Testis (tissue), 3 donors: ENCODE data around the gene HES4. TPM values are rescaled to one million over a fixed set of nuclear protein-coding genes. Genes with fewer than 3 reads are reported as not detected.

Experiments
- DNase-seq: peaks from one replicate; pipeline ENCODE4 v3.0.0-alpha.2; 2019
- H3K27ac ChIP-seq, 2 donors: fragments of 200-600 bp; sonication (generic); one replicate each; pipeline ENCODE4 v1.5.1; 2019
- H3K27me3 ChIP-seq: fragments of 200-600 bp; sonication (generic); one replicate; pipeline ENCODE4 v1.5.1; 2019
- H3K36me3 ChIP-seq: fragments of 200-600 bp; sonication (generic); one replicate; pipeline ENCODE4 v1.5.1; 2017; ENCODE audit warnings: low read depth; ENCODE audit errors: missing control alignments
- H3K4me1 ChIP-seq: fragments of 200-600 bp; sonication (generic); one replicate; pipeline ENCODE4 v1.5.1; 2019
- H3K4me3 ChIP-seq, 2 donors: fragments of 200-600 bp; sonication (generic); one replicate each; pipeline ENCODE4 v1.5.1; 2017 to 2019
- H3K9me3 ChIP-seq: fragments of 200-600 bp; sonication (generic); one replicate; pipeline ENCODE4 v1.5.1; 2017
- CTCF ChIP-seq, 3 experiments: fragments of 450-650 bp in 2 of 3; fragments of 200-600 bp in 1 of 3; sonication (generic) in 1 of 3; IDR thresholded peaks; one replicate each; pipeline ENCODE4 v1.5.1; 2016 to 2019; ENCODE audit warnings: antibody characterized with exemption in 3 of 3, mild to moderate bottlenecking in 2 of 3, moderate library complexity in 1 of 3
- POLR2A ChIP-seq: fragments of 450-650 bp; IDR thresholded peaks from one replicate; pipeline ENCODE4 v1.6.1; 2017; ENCODE audit warnings: antibody characterized with exemption, mild to moderate bottlenecking, moderate library complexity
- WGBS, 2 donors: methylation state at CpG; one replicate each; pipeline ENCODE4 v1.1.5; 2018; 5-methylcytosine and 5-hydroxymethylcytosine counted together
- intact Hi-C: fragments of 100-400 bp; cut with DNase I; formaldehyde crosslinking; loops from one replicate; pipeline ENCODE4 v1.15.1; 2023; ENCODE audit warnings: low total_unique reads
- polyA plus RNA-seq: library from polyadenylated mRNA; stranded (reverse); fragments of 350-450 nt; fragmentation: Illumina TruSeq; extraction: RNeasy Lipid Tissue Mini Kit (QIAGEN cat#74804); gene quantifications from one replicate; pipeline ENCODE4 v1.2.3, GENCODE V29; 2014; ENCODE audit warnings: low read depth, low replicate concordance; ENCODE audit not compliant: insufficient read depth
- total RNA-seq, 2 donors: library from RNA; depleted of rRNA; stranded (reverse); fragments of >200 nt; gene quantifications; one replicate each; pipeline ENCODE4 v1.2.3, GENCODE V29; 2016

HES4 gene
- total and polyA plus RNA-seq, 3 donors from 2014 or later = 2.3 to 27.5 (median 26.4) TPM

- peaks cover 13% of the 10 kb centered on the region for H3K4me1 ChIP-seq
- intact Hi-C loops = no loop called here
- no peaks in the 10 kb centered on the region for H3K27me3 ChIP-seq
- no peak overlapping the region for H3K27ac ChIP-seq
- DNase-seq = no peak
- 86 to 96% methylated on average over 10 to 13 of the region's 13 CpGs for WGBS, 2 donors
- TF ChIP-seq CTCF (IDR thresholded peaks at IDR 0.05) (no peak), POLR2A (no peak)
- H3K9me3 ChIP-seq = no peaks in the 10 kb centered on the region
- H3K36me3 ChIP-seq = no peaks in the 10 kb centered on the region
- no peak overlapping the region for H3K4me3 ChIP-seq
Observed at GRCh38 chr1:954927-955326, 45.0 kb downstream of the HES4 start.

- no peak overlapping the region for H3K4me3 ChIP-seq
- H3K4me1 ChIP-seq = peaks cover 13% of the 10 kb centered on the region
- no peaks in the 10 kb centered on the region for H3K9me3 ChIP-seq
- H3K36me3 ChIP-seq = no peaks in the 10 kb centered on the region
- TF ChIP-seq CTCF (IDR thresholded peaks at IDR 0.05) = no peak
- TF ChIP-seq POLR2A = no peak
- intact Hi-C loops = no loop called here
- no peak for DNase-seq
- no peaks in the 10 kb centered on the region for H3K27me3 ChIP-seq
- H3K27ac ChIP-seq = no peak overlapping the region
- 93 to 94% methylated on average over 14 to 31 of the region's 32 CpGs for WGBS, 2 donors
Observed at GRCh38 chr1:953524-954320, 46.2 kb downstream of the HES4 start.

GRCh38 chr1:952603-953002 is 47.3 kb downstream of the HES4 start:
- Histone ChIP-seq H3K27me3 (no peaks in the 10 kb centered on the region), H3K27ac (no peak overlapping the region), H3K9me3 (no peaks in the 10 kb centered on the region), H3K4me3 (no peak overlapping the region), H3K36me3 (no peaks in the 10 kb centered on the region), H3K4me1 (peaks cover 4% of the 10 kb centered on the region)
- no peak for TF ChIP-seq CTCF (IDR thresholded peaks at IDR 0.05)
- TF ChIP-seq POLR2A = no peak
- intact Hi-C loops = no loop called here
- 80 to 90% methylated on average over 2 to 7 of the region's 7 CpGs for WGBS, 2 donors
- DNase-seq = no peak

GRCh38 chr1:952201-952600 is 47.7 kb downstream of the HES4 start:
- no peaks in the 10 kb centered on the region for H3K4me1 ChIP-seq
- H3K27ac ChIP-seq = no peak overlapping the region
- H3K36me3 ChIP-seq = no peaks in the 10 kb centered on the region
- intact Hi-C loops = no loop called here
- no peak overlapping the region for H3K4me3 ChIP-seq
- no peak for TF ChIP-seq CTCF (IDR thresholded peaks at IDR 0.05)
- TF ChIP-seq POLR2A = no peak
- H3K27me3 ChIP-seq = no peaks in the 10 kb centered on the region
- WGBS, 2 donors = 90 to 93% methylated on average over 8 to 15 of the region's 15 CpGs
- H3K9me3 ChIP-seq = no peaks in the 10 kb centered on the region
- no peak for DNase-seq

- TF ChIP-seq CTCF (IDR thresholded peaks at IDR 0.05) (no peak), POLR2A (no peak)
- H3K36me3 ChIP-seq = no peaks in the 10 kb centered on the region
- no peak overlapping the region for H3K4me3 ChIP-seq
- H3K27ac ChIP-seq = no peak overlapping the region
- 76 to 78% methylated on average over 6 of the region's 6 CpGs for WGBS, 2 donors
- no peaks in the 10 kb centered on the region for H3K27me3 ChIP-seq
- H3K9me3 ChIP-seq = no peaks in the 10 kb centered on the region
- no peak for DNase-seq
- no peaks in the 10 kb centered on the region for H3K4me1 ChIP-seq
- intact Hi-C loops = no loop called here
Observed at GRCh38 chr1:951364-951763, 48.5 kb downstream of the HES4 start.
